HT-29 (cell line): ENCODE results near the gene ANKS1A. TPM values are rescaled to one million over a fixed set of nuclear protein-coding genes. Genes with fewer than 3 reads are reported as not detected.
"Not testable (repeated sequence)": the region's sequence is repeated elsewhere in the genome, so short reads cannot be mapped to it uniquely, and the experiment has no call there.

Experiments
- DNase-seq: peaks from one replicate; pipeline ENCODE4 v3.0.0-alpha.2; 2015; ENCODE audit warnings: low spot score
- total RNA-seq: library from RNA; depleted of rRNA; stranded (reverse); fragments of >200 nt; shearing (Covaris generic); gene quantifications from 2 replicates; pipeline ENCODE4 v1.2.3, GENCODE V29; 2014; rRNA removed

Gene ANKS1A, protein sequence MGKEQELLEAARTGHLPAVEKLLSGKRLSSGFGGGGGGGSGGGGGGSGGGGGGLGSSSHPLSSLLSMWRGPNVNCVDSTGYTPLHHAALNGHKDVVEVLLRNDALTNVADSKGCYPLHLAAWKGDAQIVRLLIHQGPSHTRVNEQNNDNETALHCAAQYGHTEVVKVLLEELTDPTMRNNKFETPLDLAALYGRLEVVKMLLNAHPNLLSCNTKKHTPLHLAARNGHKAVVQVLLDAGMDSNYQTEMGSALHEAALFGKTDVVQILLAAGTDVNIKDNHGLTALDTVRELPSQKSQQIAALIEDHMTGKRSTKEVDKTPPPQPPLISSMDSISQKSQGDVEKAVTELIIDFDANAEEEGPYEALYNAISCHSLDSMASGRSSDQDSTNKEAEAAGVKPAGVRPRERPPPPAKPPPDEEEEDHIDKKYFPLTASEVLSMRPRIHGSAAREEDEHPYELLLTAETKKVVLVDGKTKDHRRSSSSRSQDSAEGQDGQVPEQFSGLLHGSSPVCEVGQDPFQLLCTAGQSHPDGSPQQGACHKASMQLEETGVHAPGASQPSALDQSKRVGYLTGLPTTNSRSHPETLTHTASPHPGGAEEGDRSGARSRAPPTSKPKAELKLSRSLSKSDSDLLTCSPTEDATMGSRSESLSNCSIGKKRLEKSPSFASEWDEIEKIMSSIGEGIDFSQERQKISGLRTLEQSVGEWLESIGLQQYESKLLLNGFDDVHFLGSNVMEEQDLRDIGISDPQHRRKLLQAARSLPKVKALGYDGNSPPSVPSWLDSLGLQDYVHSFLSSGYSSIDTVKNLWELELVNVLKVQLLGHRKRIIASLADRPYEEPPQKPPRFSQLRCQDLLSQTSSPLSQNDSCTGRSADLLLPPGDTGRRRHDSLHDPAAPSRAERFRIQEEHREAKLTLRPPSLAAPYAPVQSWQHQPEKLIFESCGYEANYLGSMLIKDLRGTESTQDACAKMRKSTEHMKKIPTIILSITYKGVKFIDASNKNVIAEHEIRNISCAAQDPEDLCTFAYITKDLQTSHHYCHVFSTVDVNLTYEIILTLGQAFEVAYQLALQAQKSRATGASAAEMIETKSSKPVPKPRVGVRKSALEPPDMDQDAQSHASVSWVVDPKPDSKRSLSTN
- total RNA-seq, result 23.4 and 25.2 TPM in 2 replicates

DNA sequence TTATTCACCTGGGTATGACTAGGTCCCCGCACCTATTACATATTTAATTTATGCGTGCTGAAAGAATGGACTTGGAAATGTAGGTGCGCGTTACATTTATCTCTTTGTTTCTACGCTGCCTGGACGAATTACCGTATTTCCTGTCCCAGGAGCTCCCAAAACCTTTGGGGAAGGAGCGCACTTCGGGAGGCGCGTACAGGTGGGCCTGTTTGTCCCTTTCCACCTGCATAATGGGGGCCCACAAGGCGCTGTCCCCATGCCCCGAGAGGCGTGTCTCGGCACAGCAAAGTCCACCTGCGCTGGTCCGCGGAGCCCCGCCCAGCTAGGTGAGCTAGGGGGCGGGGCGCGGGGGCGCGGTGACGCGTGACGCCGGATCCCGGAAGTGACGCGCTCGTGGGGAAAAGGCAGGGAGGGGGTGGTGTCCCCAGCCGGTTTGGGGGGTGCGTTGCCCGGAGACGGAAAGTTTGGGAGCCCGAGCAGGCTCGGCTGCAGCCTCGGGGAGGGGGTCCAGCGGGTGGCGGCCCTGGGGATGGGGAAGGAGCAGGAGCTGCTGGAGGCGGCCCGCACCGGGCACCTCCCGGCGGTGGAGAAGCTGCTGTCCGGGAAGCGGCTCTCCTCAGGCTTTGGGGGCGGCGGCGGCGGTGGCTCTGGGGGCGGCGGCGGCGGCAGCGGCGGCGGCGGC is at the start of gene ANKS1A:
Gene ANKS1A, plus strand, starts transcription at position 382 of the 682 bp plus-strand sequence. Its CDS starts 148 bp downstream, at position 530.
- peak; percentile 92 for DNase-seq

DNA sequence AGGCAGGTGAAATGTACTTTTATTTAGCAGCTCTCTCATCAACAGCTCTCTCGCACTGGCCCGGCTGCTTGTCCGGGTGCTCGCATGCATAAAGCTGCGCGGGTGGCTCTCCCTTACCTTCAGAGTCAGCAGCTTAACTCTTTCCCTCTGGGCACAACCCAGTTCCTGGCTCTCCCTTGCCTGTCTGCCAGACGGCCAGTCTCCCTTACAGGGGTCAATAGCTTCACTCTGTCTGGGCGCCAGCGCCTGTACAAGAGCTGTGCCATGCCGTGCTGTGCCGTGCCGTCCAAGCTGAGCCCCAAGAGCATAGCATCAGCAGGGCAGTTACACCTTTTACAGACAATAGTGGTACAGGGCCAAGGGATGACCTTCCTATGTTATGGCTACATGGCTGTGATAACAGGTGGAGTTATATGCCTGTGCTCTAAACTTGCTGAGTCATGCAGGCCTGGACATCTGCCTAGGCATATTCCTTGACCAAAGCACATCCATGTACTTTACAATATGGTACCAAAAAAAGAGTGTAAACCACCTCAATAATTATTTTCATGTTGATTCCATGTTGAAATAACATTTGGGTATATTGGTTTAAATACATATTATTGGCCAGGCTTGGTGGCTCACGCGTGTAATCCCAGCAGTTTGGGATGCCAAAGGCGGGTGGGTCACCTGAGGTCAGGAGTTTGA is 49.2 kb upstream of the ANKS1A start:
- no peak for DNase-seq

GRCh38 chr6:34849066-34849465 is 40.0 kb upstream of the ANKS1A start:
- not testable (repeated sequence) for DNase-seq

DNA sequence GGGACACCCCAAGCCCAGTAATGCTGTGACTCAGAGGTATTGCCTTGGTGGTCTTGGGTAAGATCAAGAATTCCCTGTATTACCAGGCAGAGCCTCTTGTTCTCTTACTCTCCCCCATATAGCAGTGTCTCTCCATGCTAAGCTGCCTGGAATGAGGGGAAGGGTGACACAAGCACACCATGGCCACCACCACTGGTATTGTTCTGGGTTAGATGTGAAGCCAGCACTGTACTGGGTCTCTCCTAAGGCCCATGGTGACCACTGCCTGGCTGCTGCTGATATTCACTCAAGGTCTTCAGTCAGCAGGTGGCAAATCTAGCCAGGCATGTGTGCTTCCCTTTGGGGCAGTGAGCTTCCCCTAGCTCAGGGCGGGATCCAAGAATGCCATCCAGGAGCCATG is 37.7 kb upstream of the ANKS1A start:
- DNase-seq, result no peak

- no peak for DNase-seq
Observed at GRCh38 chr6:34852406-34853085, 36.5 kb upstream of the ANKS1A start.

GRCh38 chr6:34855463-34855862 is 33.6 kb upstream of the ANKS1A start:
- no peak for DNase-seq

DNA sequence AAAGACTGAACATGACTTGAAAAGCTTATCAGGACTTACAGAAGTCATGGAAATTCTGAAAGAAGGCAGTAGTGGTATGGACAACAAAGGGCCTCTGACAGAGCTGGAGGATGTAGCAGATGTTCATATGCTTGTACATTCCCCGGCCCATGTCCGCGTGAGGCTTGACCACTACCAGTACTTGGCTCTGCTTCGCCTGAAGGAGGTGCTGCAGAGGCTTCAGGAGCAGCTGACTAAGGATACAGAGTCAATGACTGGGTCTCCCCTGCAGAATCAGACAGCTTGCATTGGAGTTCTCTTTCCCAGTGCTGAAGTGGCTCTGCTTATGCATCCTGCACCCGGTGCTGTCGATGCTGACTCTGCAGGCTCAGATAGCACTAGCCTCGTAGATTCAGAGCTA is 30.4 kb upstream of the ANKS1A start:
- DNase-seq, result no peak

GRCh38 chr6:34859951-34860350 is 29.1 kb upstream of the ANKS1A start:
- no peak for DNase-seq

- no peak for DNase-seq
Observed at GRCh38 chr6:34860776-34861175, 28.3 kb upstream of the ANKS1A start.

- no peak for DNase-seq
Observed at GRCh38 chr6:34864007-34864406, 25.0 kb upstream of the ANKS1A start.

DNA sequence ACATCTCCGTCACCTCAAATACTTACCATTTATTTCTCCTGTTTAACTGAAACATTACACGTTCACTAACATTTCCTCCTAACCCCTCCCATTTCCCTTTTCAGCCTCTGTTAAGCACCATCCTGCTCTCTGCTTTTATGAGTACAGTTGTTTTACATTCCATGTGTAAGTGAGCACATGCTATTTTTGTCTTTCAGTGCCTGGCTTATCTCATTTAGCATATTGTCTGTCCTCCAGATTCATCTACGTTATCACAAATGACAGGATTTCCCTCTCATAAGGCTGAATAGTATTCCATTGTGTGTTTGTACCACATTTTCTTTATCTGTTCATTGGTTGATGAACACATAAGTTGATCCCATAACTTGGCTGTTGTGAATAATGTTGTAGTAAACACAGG is 23.9 kb upstream of the ANKS1A start:
- no peak for DNase-seq

GRCh38 chr6:34866509-34866908 is 22.5 kb upstream of the ANKS1A start:
- no peak for DNase-seq

GRCh38 chr6:34867484-34867883 is 21.6 kb upstream of the ANKS1A start:
- peak; percentile 29 for DNase-seq

- DNase-seq, result no peak
Observed at GRCh38 chr6:34871853-34872252, 17.2 kb upstream of the ANKS1A start.

DNA sequence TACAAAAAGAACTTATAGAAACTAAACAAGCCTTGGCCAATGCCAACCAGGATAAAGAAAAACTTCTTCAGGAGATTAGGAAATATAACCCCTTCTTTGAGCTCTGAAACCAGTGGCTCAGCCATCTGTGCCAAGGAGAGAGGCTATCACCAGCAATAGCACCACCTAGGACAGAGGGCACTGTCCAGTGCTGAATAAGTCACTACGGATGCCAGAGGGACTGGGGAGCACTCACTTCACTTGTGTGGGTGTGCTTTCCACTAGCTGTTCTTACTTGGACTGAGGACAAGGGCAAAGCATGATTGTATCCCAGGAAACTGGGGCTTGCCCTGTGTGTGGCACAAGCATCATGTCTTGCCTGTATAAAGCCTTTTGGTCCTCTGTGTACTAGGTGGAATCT is 16.7 kb upstream of the ANKS1A start:
- no peak for DNase-seq

DNA sequence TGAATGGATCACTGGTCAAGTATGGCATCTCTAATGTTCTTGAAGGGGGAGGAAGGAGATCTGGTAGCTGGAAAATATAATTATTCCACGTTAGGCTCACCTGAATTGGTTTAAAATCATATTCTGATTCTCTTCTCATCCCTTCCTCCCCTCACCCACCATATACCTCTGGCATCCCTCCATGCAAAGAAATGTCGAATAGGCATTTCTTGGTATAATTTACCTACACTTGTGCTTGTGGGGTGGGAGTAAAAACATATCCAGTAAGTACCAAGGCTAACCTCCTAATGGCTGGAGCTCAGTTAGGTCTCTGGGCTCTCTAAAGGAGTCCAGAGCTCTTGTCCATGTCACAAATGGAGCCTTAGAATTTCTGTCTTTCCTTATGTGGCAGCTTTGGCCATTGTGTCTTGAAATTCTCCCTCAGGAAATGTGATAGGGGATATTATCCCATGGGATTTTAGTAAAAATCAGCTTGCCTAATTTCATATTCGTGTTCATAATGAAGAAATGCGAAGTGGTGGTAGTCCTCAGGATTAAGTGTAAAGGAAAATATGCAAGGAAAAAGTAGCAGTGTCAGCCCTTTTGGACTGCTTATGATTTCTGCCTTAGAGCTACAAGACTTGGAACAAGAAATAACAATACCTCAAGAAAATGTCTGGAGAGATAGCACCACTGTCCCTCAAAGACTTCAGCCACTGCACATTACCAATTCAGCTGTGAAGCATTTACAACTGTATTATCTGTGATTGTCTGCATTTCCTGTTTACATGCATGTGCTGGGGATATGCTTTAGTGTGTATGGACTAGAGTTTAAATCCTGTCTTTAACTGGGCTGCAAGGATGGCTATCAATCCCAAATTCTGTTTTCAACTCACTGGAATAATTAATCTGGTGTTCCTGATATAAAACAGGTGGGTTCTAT is 13.5 kb upstream of the ANKS1A start:
- no peak for DNase-seq

- DNase-seq, result no peak
Observed at GRCh38 chr6:34876472-34876871, 12.6 kb upstream of the ANKS1A start.

GRCh38 chr6:34877259-34877658 is 11.8 kb upstream of the ANKS1A start:
- DNase-seq, result no peak

DNA sequence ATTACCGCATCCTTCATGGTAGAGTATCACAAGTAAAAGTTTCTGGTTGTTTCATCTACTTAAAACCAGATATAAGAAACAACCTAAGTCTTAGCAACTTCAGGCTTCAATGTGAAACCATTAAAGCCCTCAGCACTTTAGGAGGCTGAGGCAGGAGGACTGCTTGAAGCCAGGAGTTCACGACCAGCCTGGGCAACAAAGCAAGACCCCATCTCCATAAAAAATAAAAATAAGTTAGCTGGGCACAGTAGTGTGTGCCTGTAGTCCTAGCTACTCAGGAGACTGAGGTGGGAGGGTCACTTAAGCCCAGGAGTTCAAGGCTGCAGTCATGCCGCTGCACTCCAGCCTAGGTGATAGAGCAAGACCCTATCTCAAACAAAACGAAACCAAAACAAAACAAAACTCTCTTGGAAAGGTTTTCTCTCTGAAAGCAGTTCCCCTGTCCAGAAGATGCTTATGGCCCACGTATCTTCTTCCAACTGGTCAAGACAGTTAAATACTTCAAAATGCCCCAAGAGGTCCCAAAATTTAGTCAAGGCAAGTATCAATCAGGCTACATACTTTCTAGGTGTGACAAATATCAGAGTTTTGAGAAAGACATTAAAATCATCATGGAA is 11.1 kb upstream of the ANKS1A start:
- DNase-seq, result no peak
